ENCODE results near the gene VPS13D.

- TF ChIP-seq CTCF (IDR thresholded peaks at IDR 0.05), result no peak
- no peak for TF ChIP-seq POLR2A (IDR thresholded peaks at IDR 0.05)
- TF ChIP-seq POLR2AphosphoS5 (IDR thresholded peaks at IDR 0.05; ENCODE audit: insufficient read depth in 1 of 2, low read depth in 1 of 2), result no peak
Measured at GRCh38 chr1:12506281-12507280, 276.8 kb downstream of the VPS13D start.

All from vagina (tissue), 2 donors.